GM18909 (cell line): ENCODE results near the gene PLXNA3.
"Not testable (repeated sequence)": the region's sequence is repeated elsewhere in the genome, so short reads cannot be mapped to it uniquely, and the experiment has no call there.

Experiments used
- ATAC-seq: cut with Tn5 transposase; IDR thresholded peaks from one replicate; pipeline ENCODE4 v1.9.1; 2021; ENCODE audit warnings: mild to moderate bottlenecking; ENCODE audit not compliant: unreplicated experiment, poor library complexity

PLXNA3 gene

GRCh38 chrX:154490414-154491083, 32.5 kb downstream of the PLXNA3 start, which contains the start of gene SLC10A3:
Gene SLC10A3, minus strand, starts transcription at chrX:154490629. Its CDS starts 1,689 bp downstream, at chrX:154488940.
- ATAC-seq = peak; percentile 79

GRCh38 chrX:154494715-154495114, 36.6 kb downstream of the PLXNA3 start:
- no peak for ATAC-seq

- ATAC-seq = no peak
These were observed 37.4 kb downstream of the PLXNA3 start for GRCh38 chrX:154495472-154495922.

GRCh38 chrX:154496591-154497137, 38.6 kb downstream of the PLXNA3 start:
- not testable (repeated sequence) for ATAC-seq

GRCh38 chrX:154501423-154501822, 43.3 kb downstream of the PLXNA3 start:
- not testable (repeated sequence) for ATAC-seq

GRCh38 chrX:154502098-154502497, 44.0 kb downstream of the PLXNA3 start:
- ATAC-seq = no peak

- no peak for ATAC-seq
These were observed 44.9 kb downstream of the PLXNA3 start for GRCh38 chrX:154502989-154503388.

GRCh38 chrX:154505734-154506133, 47.7 kb downstream of the PLXNA3 start:
- ATAC-seq = no peak

- ATAC-seq = no peak
These were observed 48.6 kb downstream of the PLXNA3 start for GRCh38 chrX:154506483-154507332.

GRCh38 chrX:154507673-154508383, 49.7 kb downstream of the PLXNA3 start:
- no peak for ATAC-seq

GRCh38 chrX:154508384-154508745, 50.3 kb downstream of the PLXNA3 start:
- ATAC-seq = no peak

GRCh38 chrX:154509455-154509854, 51.4 kb downstream of the PLXNA3 start:
- ATAC-seq = no peak

- ATAC-seq = no peak
These were observed 53.7 kb downstream of the PLXNA3 start for GRCh38 chrX:154511761-154512160.

GRCh38 chrX:154512879-154513553, 54.9 kb downstream of the PLXNA3 start:
- ATAC-seq = no peak

GRCh38 chrX:154513716-154514115, 55.6 kb downstream of the PLXNA3 start:
- ATAC-seq = no peak

- peak; percentile 12 for ATAC-seq
These were observed 57.2 kb downstream of the PLXNA3 start for GRCh38 chrX:154515090-154515965.

GRCh38 chrX:154515966-154516655, 58.0 kb downstream of the PLXNA3 start, which contains the start of gene FAM3A:
Gene FAM3A, minus strand, starts transcription at chrX:154516232. Its CDS starts 460 bp downstream, at chrX:154515772.
- ATAC-seq = peak; percentile 87

- no peak for ATAC-seq
These were observed 58.6 kb downstream of the PLXNA3 start for GRCh38 chrX:154516656-154517100.
